Neural progenitor cell (in vitro differentiated cells): Measurements from ENCODE around the gene ANKRD23.

ENCODE experiments used
- EZH2 ChIP-seq: fragments of 200-600 bp; sonication (generic); IDR thresholded peaks from 2 replicates; pipeline ENCODE4 v1.6.1; 2017; ENCODE audit warnings: antibody characterized with exemption, mild to moderate bottlenecking, moderate library complexity
- EZH2phosphoT487 ChIP-seq: fragments of 200-600 bp; sonication (generic); IDR thresholded peaks from 2 replicates; pipeline ENCODE4 v1.6.1; 2017; ENCODE audit warnings: antibody characterized with exemption
- TF ChIP-seq, protein P1 (sequence below): fragments of 200-600 bp; sonication (generic); IDR thresholded peaks from 2 replicates; pipeline ENCODE4 v1.5.1; 2017; ENCODE audit warnings: antibody characterized with exemption, mild to moderate bottlenecking

- TF ChIP-seq, protein P1, sequence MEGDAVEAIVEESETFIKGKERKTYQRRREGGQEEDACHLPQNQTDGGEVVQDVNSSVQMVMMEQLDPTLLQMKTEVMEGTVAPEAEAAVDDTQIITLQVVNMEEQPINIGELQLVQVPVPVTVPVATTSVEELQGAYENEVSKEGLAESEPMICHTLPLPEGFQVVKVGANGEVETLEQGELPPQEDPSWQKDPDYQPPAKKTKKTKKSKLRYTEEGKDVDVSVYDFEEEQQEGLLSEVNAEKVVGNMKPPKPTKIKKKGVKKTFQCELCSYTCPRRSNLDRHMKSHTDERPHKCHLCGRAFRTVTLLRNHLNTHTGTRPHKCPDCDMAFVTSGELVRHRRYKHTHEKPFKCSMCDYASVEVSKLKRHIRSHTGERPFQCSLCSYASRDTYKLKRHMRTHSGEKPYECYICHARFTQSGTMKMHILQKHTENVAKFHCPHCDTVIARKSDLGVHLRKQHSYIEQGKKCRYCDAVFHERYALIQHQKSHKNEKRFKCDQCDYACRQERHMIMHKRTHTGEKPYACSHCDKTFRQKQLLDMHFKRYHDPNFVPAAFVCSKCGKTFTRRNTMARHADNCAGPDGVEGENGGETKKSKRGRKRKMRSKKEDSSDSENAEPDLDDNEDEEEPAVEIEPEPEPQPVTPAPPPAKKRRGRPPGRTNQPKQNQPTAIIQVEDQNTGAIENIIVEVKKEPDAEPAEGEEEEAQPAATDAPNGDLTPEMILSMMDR, result no peak
- no peak for TF ChIP-seq EZH2
- TF ChIP-seq EZH2phosphoT487, result no peak
These were observed 36.7 kb downstream of the ANKRD23 start for GRCh38 chr2:96807127-96807471.
